RWPE1 (cell line): ENCODE data around the gene APPL1.

Experiments
- CTCF ChIA-PET: fragments of 350-600 bp; sonication (Branson Sonifier 250); formaldehyde crosslinking; extraction: SDS; loops from one replicate; lab custom pipeline; 2021; lab: Yijun Ruan, JAX
- POLR2A ChIA-PET: fragments of 400-600 bp; formaldehyde crosslinking; extraction: SDS; loops from one replicate; lab custom pipeline; 2020; ENCODE audit warnings: antibody characterized with exemption; ENCODE audit not compliant: low non-redundant PET; lab: Yijun Ruan, JAX
- DNase-seq: peaks from one replicate; pipeline ENCODE4 v3.0.0; 2012; ENCODE audit warnings: low spot score
- H3K27ac ChIP-seq: fragments of 450-650 bp; 2 replicates; pipeline ENCODE4 v1.5.1; 2017
- CTCF ChIP-seq: fragments of 450-650 bp; conservative IDR thresholded peaks from 2 replicates; pipeline ENCODE4 v1.5.1; 2017; ENCODE audit warnings: low read depth, mild to moderate bottlenecking

The APPL1 gene

GRCh38 chr3:57206423-57206822 is 21.1 kb upstream of the APPL1 start:
- ChIA-PET POLR2A (no interaction called here), CTCF (no interaction called here)
- no peak for TF ChIP-seq CTCF
- no peak overlapping the region for H3K27ac ChIP-seq
- DNase-seq = no peak

GRCh38 chr3:57221883-57222282 is 5.6 kb upstream of the APPL1 start:
- ChIA-PET POLR2A (no interaction called here), CTCF (interaction anchor here (0.6 to 1.0 kb wide), 5 partner anchors 45 to 225 kb away, joined by 3 to 7 read pairs (median 5); no protein-coding TSS in a partner anchor)
- TF ChIP-seq CTCF = no peak
- no peak overlapping the region for H3K27ac ChIP-seq
- DNase-seq = no peak

- TF ChIP-seq CTCF = no peak
- CTCF ChIA-PET = no interaction called here
- POLR2A ChIA-PET = no interaction called here
These were observed 2.7 kb upstream of the APPL1 start for GRCh38 chr3:57224856-57225255.

GRCh38 chr3:57226176-57226575 is 1.4 kb upstream of the APPL1 start:
- DNase-seq = no peak
- no peak for TF ChIP-seq CTCF
- no peak overlapping the region for H3K27ac ChIP-seq
- ChIA-PET POLR2A (no interaction called here), CTCF (no interaction called here)

More at GRCh38 chr3:57224856-57225255, 2.7 kb upstream of the APPL1 start:
- no peak for DNase-seq
- no peak overlapping the region for H3K27ac ChIP-seq

GRCh38 chr3:57227930-57228751 is 612 bp downstream of the APPL1 start:
- peak overlapping the region; percentile 93 for H3K27ac ChIP-seq
- DNase-seq = peak; percentile 18
- CTCF ChIA-PET = interaction anchor here (0.8 kb wide), 1 partner anchor 61 kb away, joined by 3 read pairs; no protein-coding TSS in a partner anchor
- no peak for TF ChIP-seq CTCF
- POLR2A ChIA-PET = no interaction called here

- H3K27ac ChIP-seq = peak overlapping the region; percentile 59
- CTCF ChIA-PET = no interaction called here
- DNase-seq = peak; percentile 8
- POLR2A ChIA-PET = no interaction called here
- TF ChIP-seq CTCF = no peak
These were observed 2.5 kb downstream of the APPL1 start for GRCh38 chr3:57230006-57230405.
